HG02798 (cell line): ENCODE data around the gene GGCT.
"Not testable (repeated sequence)": the region's sequence is repeated elsewhere in the genome, so short reads cannot be mapped to it uniquely, and the experiment has no call there.

Experiments used
- ATAC-seq: cut with Tn5 transposase; IDR thresholded peaks from one replicate; pipeline ENCODE4 v1.9.1; 2021; ENCODE audit warnings: mild to moderate bottlenecking; ENCODE audit not compliant: unreplicated experiment, poor library complexity

GGCT gene

GRCh38 chr7:30521532-30521931, 16.9 kb upstream of the GGCT start:
- ATAC-seq = no peak

- ATAC-seq = no peak
These were observed 14.5 kb upstream of the GGCT start for GRCh38 chr7:30519122-30519521.

- ATAC-seq = no peak
These were observed 11.1 kb upstream of the GGCT start for GRCh38 chr7:30515761-30516160.

- ATAC-seq = no peak
These were observed 10.1 kb upstream of the GGCT start for GRCh38 chr7:30514776-30515175.

GRCh38 chr7:30514177-30514576, 9.5 kb upstream of the GGCT start:
- ATAC-seq = no peak

GRCh38 chr7:30513762-30514161, 9.1 kb upstream of the GGCT start:
- no peak for ATAC-seq

GRCh38 chr7:30511973-30512662, 7.5 kb upstream of the GGCT start:
- ATAC-seq = no peak

GRCh38 chr7:30511494-30511893, 6.9 kb upstream of the GGCT start:
- no peak for ATAC-seq

GRCh38 chr7:30510124-30511075, 5.8 kb upstream of the GGCT start:
- no peak for ATAC-seq

- not testable (repeated sequence) for ATAC-seq
These were observed 4.7 kb upstream of the GGCT start for GRCh38 chr7:30509171-30509857.

- ATAC-seq = not testable (repeated sequence)
These were observed 2.8 kb upstream of the GGCT start for GRCh38 chr7:30507346-30507900.

- ATAC-seq = no peak
These were observed 607 bp upstream of the GGCT start for GRCh38 chr7:30505174-30505697.

- no peak for ATAC-seq
These were observed 1.1 kb downstream of the GGCT start for GRCh38 chr7:30503274-30504212.

GRCh38 chr7:30502470-30503251, 2.0 kb downstream of the GGCT start:
- ATAC-seq = no peak

GRCh38 chr7:30501264-30501663, 3.4 kb downstream of the GGCT start:
- ATAC-seq = no peak

- ATAC-seq = no peak
These were observed 11.4 kb downstream of the GGCT start for GRCh38 chr7:30493228-30493627.

GRCh38 chr7:30491417-30491816, 13.2 kb downstream of the GGCT start:
- no peak for ATAC-seq

- no peak for ATAC-seq
These were observed 17.3 kb downstream of the GGCT start for GRCh38 chr7:30487371-30487770.

GRCh38 chr7:30485667-30486066, 19.0 kb downstream of the GGCT start:
- ATAC-seq = no peak
